ENCODE results near the gene TMC4. TPM values are rescaled to one million over a fixed set of nuclear protein-coding genes. Genes with fewer than 3 reads are reported as not detected.
A peak's percentile ranks its signal among the peaks of the same experiment; 100 is the strongest.

The TMC4 gene
- polyA plus RNA-seq, 3 donors = 3.1 to 44.8 (median 6.4) TPM

GRCh38 chr19:54147676-54148075 lies 25.3 kb downstream of the TMC4 start:
- 68 to 91% (median 74%) methylated on average over 3 of the region's 3 CpGs for WGBS, 3 donors
- H3K27ac ChIP-seq (ENCODE audit: low read depth, low read length) = no peak overlapping the region

- WGBS, 3 donors = 90 to 93% (median 92%) methylated on average over 27 to 28 of the region's 28 CpGs
- no peak overlapping the region for H3K27ac ChIP-seq (ENCODE audit: low read depth, low read length)
Measured at GRCh38 chr19:54145541-54146158, 27.3 kb downstream of the TMC4 start.

GRCh38 chr19:54142166-54142780 lies 30.7 kb downstream of the TMC4 start:
- 77 to 87% (median 85%) methylated on average over 7 of the region's 7 CpGs for WGBS, 3 donors
- no peak overlapping the region for H3K27ac ChIP-seq (ENCODE audit: low read depth, low read length)

- 78 to 90% (median 87%) methylated on average over 3 of the region's 3 CpGs for WGBS, 3 donors
- H3K27ac ChIP-seq (ENCODE audit: low read depth, low read length) = no peak overlapping the region
Measured at GRCh38 chr19:54141356-54141755, 31.6 kb downstream of the TMC4 start.

- 24 to 32% (median 24%) methylated on average over 25 to 31 of the region's 31 CpGs for WGBS, 3 donors
- H3K27ac ChIP-seq (ENCODE audit: low read depth, low read length) = no peak overlapping the region
Measured at GRCh38 chr19:54138489-54139256, 34.3 kb downstream of the TMC4 start.

GRCh38 chr19:54137699-54138488 lies 35.1 kb downstream of the TMC4 start, which contains the start of gene CNOT3:
Gene CNOT3, plus strand, starts transcription at chr19:54137762. Its CDS starts 5,217 bp downstream, at chr19:54142979.
- H3K27ac ChIP-seq (ENCODE audit: low read depth, low read length) = peak within 1 kb of the TSS; percentile 40
- WGBS, 3 donors = 1% methylated on average over 80 to 103 of the region's 103 CpGs

- no peak overlapping the region for H3K27ac ChIP-seq (ENCODE audit: low read depth, low read length)
- WGBS, 3 donors = 0 to 1% (median 0%) methylated on average over 45 to 46 of the region's 46 CpGs
Measured at GRCh38 chr19:54136864-54137698, 35.9 kb downstream of the TMC4 start.

GRCh38 chr19:54136086-54136863 lies 36.7 kb downstream of the TMC4 start:
- H3K27ac ChIP-seq (ENCODE audit: low read depth, low read length) = no peak overlapping the region
- 2 to 5% (median 5%) methylated on average over 30 of the region's 30 CpGs for WGBS, 3 donors

- 61 to 73% (median 68%) methylated on average over 2 of the region's 2 CpGs for WGBS, 3 donors
- H3K27ac ChIP-seq (ENCODE audit: low read depth, low read length) = no peak overlapping the region
Measured at GRCh38 chr19:54133957-54134590, 38.9 kb downstream of the TMC4 start.

- 79 to 83% (median 82%) methylated on average over 10 of the region's 10 CpGs for WGBS, 3 donors
- no peak overlapping the region for H3K27ac ChIP-seq (ENCODE audit: low read depth, low read length)
Measured at GRCh38 chr19:54133312-54133956, 39.5 kb downstream of the TMC4 start.

GRCh38 chr19:54129617-54129996 lies 43.4 kb downstream of the TMC4 start:
- WGBS, 3 donors = 96 to 97% (median 96%) methylated on average over 20 of the region's 20 CpGs
- H3K27ac ChIP-seq (ENCODE audit: low read depth, low read length) = no peak overlapping the region

GRCh38 chr19:54128796-54129616 lies 44.0 kb downstream of the TMC4 start:
- no peak overlapping the region for H3K27ac ChIP-seq (ENCODE audit: low read depth, low read length)
- WGBS, 3 donors = 96 to 99% (median 96%) methylated on average over 40 to 41 of the region's 41 CpGs

GRCh38 chr19:54128441-54128725 lies 44.6 kb downstream of the TMC4 start:
- 90 to 95% (median 94%) methylated on average over 20 of the region's 20 CpGs for WGBS, 3 donors
- no peak overlapping the region for H3K27ac ChIP-seq (ENCODE audit: low read depth, low read length)

GRCh38 chr19:54127688-54128440 lies 45.1 kb downstream of the TMC4 start:
- WGBS, 3 donors = 87 to 93% (median 88%) methylated on average over 34 to 44 of the region's 44 CpGs
- no peak overlapping the region for H3K27ac ChIP-seq (ENCODE audit: low read depth, low read length)

GRCh38 chr19:54125713-54126112 lies 47.2 kb downstream of the TMC4 start:
- 86 to 90% (median 88%) methylated on average over 9 of the region's 9 CpGs for WGBS, 3 donors
- H3K27ac ChIP-seq (ENCODE audit: low read depth, low read length) = no peak overlapping the region
